HCT116 (cell line): Measurements from ENCODE around the gene EMB. TPM values are rescaled to one million over a fixed set of nuclear protein-coding genes. Genes with fewer than 3 reads are reported as not detected.
"Not testable (repeated sequence)": the region's sequence is repeated elsewhere in the genome, so short reads cannot be mapped to it uniquely, and the experiment has no call there.

Source experiments
- ATAC-seq: fragments of 200-7000 bp; cut with Tn5 transposase; 2 replicates; pipeline ENCODE4 v1.9.1; 2020; ENCODE audit warnings: mild to moderate bottlenecking, moderate library complexity
- BruUV-seq: library from RNA; stranded (reverse); fragments of 400-500 nt; replicated peaks from 2 replicates; lab custom pipeline; 2021; lab: Mats Ljungman, UMichigan
- CTCF ChIA-PET: fragments of 300-600 bp; sonication (Branson Sonifier 250); formaldehyde crosslinking; loops from one replicate; lab custom pipeline; 2021; ENCODE audit warnings: antibody characterized with exemption; lab: Charles Lee
- POLR2A ChIA-PET: fragments of 300-600, 350-600 bp; sonication (Branson Sonifier 250); formaldehyde crosslinking; loops from one replicate; lab custom pipeline; 2021; ENCODE audit warnings: antibody characterized with exemption; lab: Charles Lee
- RAD21 ChIA-PET, 2 experiments: fragments of 300-600 bp; sonication (Branson Sonifier 250); formaldehyde crosslinking; loops; one replicate each; lab custom pipeline; 2023; ENCODE audit warnings: low total read pairs in 2 of 2; ENCODE audit not compliant: uncharacterized antibody in 2 of 2, unreplicated experiment in 2 of 2, low non-redundant PET in 1 of 2; lab: Charles Lee
- DNase-seq: peaks from one replicate; pipeline ENCODE4 v3.0.0-alpha.2; 2010; ENCODE audit warnings: low read depth, low spot score
- H2AFZ ChIP-seq: fragments of 200-600 bp; shearing (Covaris generic), sonication (generic); 2 replicates; pipeline ENCODE4 v1.6.1; 2017; ENCODE audit warnings: low read depth, mixed run types, mixed read lengths, antibody characterized with exemption, low read length; ENCODE audit not compliant: poor library complexity, severe bottlenecking
- H3K27ac ChIP-seq: 2 replicates; pipeline ENCODE4 v1.5.1; 2012; ENCODE audit warnings: low read depth, low read length
- H3K27me3 ChIP-seq: fragments of 200-600 bp; sonication (generic); 2 replicates; pipeline ENCODE4 v1.6.1; 2016; ENCODE audit warnings: mixed run types, low read length, mixed read lengths; ENCODE audit not compliant: insufficient read depth
- H3K36me3 ChIP-seq, 2 experiments: fragments of 200-500 bp in 1 of 2; fragments of 200-600 bp in 1 of 2; sonication (Bioruptor generic) in 1 of 2; sonication (generic) in 1 of 2; 2 replicates each; pipeline versions ENCODE4 v1.5.1 to v1.6.1; 2014 to 2016; ENCODE audit warnings: low read length in 2 of 2, inconsistent platforms in 1 of 2, mixed read lengths in 1 of 2, mixed run types in 1 of 2; ENCODE audit not compliant: insufficient read depth in 2 of 2, control insufficient read depth in 1 of 2
- H3K4me1 ChIP-seq, 2 experiments: fragments of 200-600 bp in 1 of 2; sonication (generic) in 1 of 2; 2 replicates each; pipeline versions ENCODE4 v1.5.1 to v1.6.1; 2012 to 2017; ENCODE audit warnings: low read length in 2 of 2, inconsistent platforms in 1 of 2, mild to moderate bottlenecking in 1 of 2, mixed read lengths in 1 of 2, mixed run types in 1 of 2, moderate library complexity in 1 of 2; ENCODE audit not compliant: insufficient read depth in 2 of 2, control insufficient read depth in 1 of 2
- H3K4me2 ChIP-seq: fragments of 200-600 bp; sonication (generic); 2 replicates; pipeline ENCODE4 v1.6.1; 2017; ENCODE audit warnings: mixed run types, low read length, mixed read lengths
- H3K4me3 ChIP-seq, 2 experiments: fragments of 200-600 bp in 1 of 2; sonication (generic) in 1 of 2; replicated peaks in 1 of 2; 2 replicates each; pipeline ENCODE4 v1.5.1; 2011 to 2016; ENCODE audit warnings: low read length in 2 of 2, control low read depth in 1 of 2, low read depth in 1 of 2, mild to moderate bottlenecking in 1 of 2, mixed read lengths in 1 of 2, mixed run types in 1 of 2
- H3K79me2 ChIP-seq: fragments of 200-600 bp; sonication (generic); 2 replicates; pipeline ENCODE4 v1.6.1; 2017; ENCODE audit warnings: mild to moderate bottlenecking, mixed run types, low read length, moderate library complexity, mixed read lengths; ENCODE audit not compliant: insufficient read depth
- H3K9ac ChIP-seq: fragments of 200-600 bp; sonication (generic); 2 replicates; pipeline ENCODE4 v1.6.1; 2016; ENCODE audit warnings: low read length, mixed read lengths
- H3K9me2 ChIP-seq: fragments of 200-600 bp; sonication (generic), shearing (Covaris generic); 2 replicates; pipeline ENCODE4 v1.6.1; 2017; ENCODE audit warnings: mixed run types, mild to moderate bottlenecking, moderate library complexity; ENCODE audit not compliant: insufficient read depth
- H3K9me3 ChIP-seq, 2 experiments: fragments of 200-500 bp in 1 of 2; fragments of 200-600 bp in 1 of 2; sonication (Bioruptor generic) in 1 of 2; sonication (generic) in 1 of 2; 2 replicates each; pipeline ENCODE4 v1.6.1; 2014 to 2017; ENCODE audit warnings: low read length in 2 of 2, mixed read lengths in 2 of 2, inconsistent platforms in 1 of 2, low read depth in 1 of 2, mild to moderate bottlenecking in 1 of 2, mixed run types in 1 of 2, moderate library complexity in 1 of 2; ENCODE audit not compliant: control insufficient read depth in 1 of 2, insufficient read depth in 1 of 2
- H4K20me1 ChIP-seq: fragments of 200-600 bp; sonication (generic), shearing (Covaris generic); 2 replicates; pipeline ENCODE4 v1.6.1; 2017; ENCODE audit warnings: mixed run types, mild to moderate bottlenecking, moderate library complexity; ENCODE audit not compliant: insufficient read depth
- CBX3 ChIP-seq: IDR thresholded peaks from 2 replicates; pipeline ENCODE4 v1.6.1; 2012; ENCODE audit warnings: low read depth
- EGR1 ChIP-seq: IDR thresholded peaks from 2 replicates; pipeline ENCODE4 v1.6.1; 2012; ENCODE audit warnings: low read depth
- ELF1 ChIP-seq: IDR thresholded peaks from 2 replicates; pipeline ENCODE4 v1.6.1; 2012; ENCODE audit warnings: low read depth, borderline replicate concordance
- EZH2 ChIP-seq: fragments of 200-600 bp; sonication (generic); IDR thresholded peaks from 2 replicates; pipeline ENCODE4 v1.6.1; 2017; ENCODE audit warnings: antibody characterized with exemption, mixed run types
- EZH2phosphoT487 ChIP-seq: fragments of 200-600 bp; IDR thresholded peaks from 2 replicates; pipeline ENCODE4 v1.6.1; 2018; ENCODE audit warnings: antibody characterized with exemption, borderline replicate concordance
- FOSL1 ChIP-seq: IDR thresholded peaks from 2 replicates; pipeline ENCODE4 v1.6.1; 2012; ENCODE audit warnings: low read depth
- JUND ChIP-seq: IDR thresholded peaks from 2 replicates; pipeline ENCODE4 v1.6.1; 2012
- POLR2A ChIP-seq: IDR thresholded peaks from 2 replicates; pipeline ENCODE4 v1.7.0; 2011; ENCODE audit warnings: borderline replicate concordance; ENCODE audit not compliant: insufficient read depth, insufficient read length; ENCODE audit errors: extremely low read depth
- POLR2AphosphoS5 ChIP-seq: IDR thresholded peaks from 2 replicates; pipeline ENCODE4 v1.6.1; 2011; ENCODE audit warnings: mild to moderate bottlenecking, low read depth, low read length, moderate library complexity
- SRF ChIP-seq: IDR thresholded peaks from 2 replicates; pipeline ENCODE4 v1.6.1; 2012; ENCODE audit warnings: low read depth
- ZNF274 ChIP-seq: fragments of 200-500 bp; sonication (Bioruptor generic); IDR thresholded peaks from 2 replicates; pipeline ENCODE4 v1.6.1; 2014; ENCODE audit warnings: mild to moderate bottlenecking, low read depth, low read length, inconsistent platforms
- intact Hi-C: fragments of 100-400 bp; cut with micrococcal nuclease; formaldehyde crosslinking; loops from 2 replicates; pipeline ENCODE4 v1.10.0; 2022
- total RNA-seq: library from RNA; stranded (reverse); gene quantifications from one replicate; pipeline ENCODE4 v1.2.1, GENCODE V29; 2021; ENCODE audit not compliant: unreplicated experiment
- TF ChIP-seq, protein P1 (sequence below): IDR thresholded peaks from 2 replicates; pipeline ENCODE4 v1.6.1; 2012

Gene EMB
- total RNA-seq, 1 experiment from 2014 or later, result 15.2 TPM

GRCh38 chr5:50447228-50447627 lies 6.1 kb upstream of the EMB start:
- ATAC-seq, result no peak
- Histone ChIP-seq H3K27me3 (no peaks in the 10 kb centered on the region), H3K27ac (no peak overlapping the region)
- TF ChIP-seq POLR2A (no peak), ELF1 (no peak), EZH2 (no peak), SRF (no peak), POLR2AphosphoS5 (no peak), JUND (no peak), CBX3 (no peak), ZNF274 (no peak), EZH2phosphoT487 (no peak)
- TF ChIP-seq, protein P1, sequence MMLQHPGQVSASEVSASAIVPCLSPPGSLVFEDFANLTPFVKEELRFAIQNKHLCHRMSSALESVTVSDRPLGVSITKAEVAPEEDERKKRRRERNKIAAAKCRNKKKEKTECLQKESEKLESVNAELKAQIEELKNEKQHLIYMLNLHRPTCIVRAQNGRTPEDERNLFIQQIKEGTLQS, result no peak
- TF ChIP-seq, all 23 proteins: peak for 0
- BruUV-seq, result no TSS peak
- Histone ChIP-seq H3K9me2 (no peaks in the 10 kb centered on the region), H3K79me2 (no peaks in the 10 kb centered on the region), H4K20me1 (no peaks in the 10 kb centered on the region), H2AFZ (no peak overlapping the region), H3K9ac (no peak overlapping the region), H3K36me3 (no peaks in the 10 kb centered on the region), H3K9me3 (no peaks in the 10 kb centered on the region), H3K4me3 (no peak overlapping the region), H3K4me1 (peaks cover 0 to 1% of the 10 kb centered on the region in 2 experiments; a peak in 2 of 4 replicates), H3K4me2 (no peak overlapping the region)
- ChIA-PET POLR2A (no interaction called here), CTCF (no interaction called here), RAD21 (no interaction called here)
- intact Hi-C loops, result no loop called here
- DNase-seq, result no peak

DNA sequence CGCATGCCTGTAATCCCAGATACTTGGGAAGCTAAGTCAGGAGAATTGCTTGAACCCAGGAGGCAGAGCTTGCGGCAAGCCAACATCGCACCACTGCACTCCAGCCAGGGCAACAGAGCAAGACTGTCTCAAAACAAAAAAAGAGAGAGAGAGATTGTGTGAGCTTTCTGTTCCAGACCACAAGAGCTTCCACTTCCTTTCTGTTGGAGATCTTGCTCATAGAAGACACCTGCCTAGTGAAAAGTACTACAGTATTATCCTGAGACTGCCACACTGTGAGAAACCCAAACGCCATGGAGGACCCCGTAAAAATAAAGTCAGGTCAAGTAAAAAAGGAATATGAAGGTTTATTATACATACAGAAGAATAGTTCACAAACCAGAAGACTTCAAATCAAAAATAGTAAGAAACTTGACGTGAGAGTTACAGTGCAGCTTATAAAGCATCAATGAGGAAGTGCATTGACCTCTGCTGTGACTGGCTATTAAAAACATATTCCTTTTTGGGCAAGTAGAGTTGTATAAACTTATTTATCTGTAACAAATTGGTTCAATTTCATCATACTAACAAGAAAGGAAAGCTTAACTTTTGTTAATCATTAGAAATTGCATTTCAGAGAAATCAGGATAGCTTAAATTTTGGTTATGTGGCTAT lies 4.3 kb upstream of the EMB start:
- no peaks in the 10 kb centered on the region for H3K9me3 ChIP-seq
- no peaks in the 10 kb centered on the region for H3K36me3 ChIP-seq
- H3K27ac ChIP-seq, result no peak overlapping the region
- H3K4me3 ChIP-seq, result no peak overlapping the region
- H3K9me2 ChIP-seq, result no peaks in the 10 kb centered on the region
- no peak overlapping the region for H3K4me2 ChIP-seq
- CTCF ChIA-PET, result no interaction called here
- no peaks in the 10 kb centered on the region for H3K27me3 ChIP-seq
- H3K9ac ChIP-seq, result no peak overlapping the region
- no peaks in the 10 kb centered on the region for H3K79me2 ChIP-seq
- H2AFZ ChIP-seq, result no peak overlapping the region
- RAD21 ChIA-PET, result no interaction called here
- TF ChIP-seq EGR1 (no peak), EZH2 (no peak), FOSL1 (no peak), ZNF274 (no peak), POLR2AphosphoS5 (no peak)
- DNase-seq (no peak), ATAC-seq (no peak)
- BruUV-seq, result no TSS peak
- intact Hi-C loops, result no loop called here
- H3K4me1 ChIP-seq, result peaks cover 0 to 3% of the 10 kb centered on the region in 2 experiments; a peak in 2 of 4 replicates
- H4K20me1 ChIP-seq, result no peaks in the 10 kb centered on the region
- POLR2A ChIA-PET, result no interaction called here

DNA sequence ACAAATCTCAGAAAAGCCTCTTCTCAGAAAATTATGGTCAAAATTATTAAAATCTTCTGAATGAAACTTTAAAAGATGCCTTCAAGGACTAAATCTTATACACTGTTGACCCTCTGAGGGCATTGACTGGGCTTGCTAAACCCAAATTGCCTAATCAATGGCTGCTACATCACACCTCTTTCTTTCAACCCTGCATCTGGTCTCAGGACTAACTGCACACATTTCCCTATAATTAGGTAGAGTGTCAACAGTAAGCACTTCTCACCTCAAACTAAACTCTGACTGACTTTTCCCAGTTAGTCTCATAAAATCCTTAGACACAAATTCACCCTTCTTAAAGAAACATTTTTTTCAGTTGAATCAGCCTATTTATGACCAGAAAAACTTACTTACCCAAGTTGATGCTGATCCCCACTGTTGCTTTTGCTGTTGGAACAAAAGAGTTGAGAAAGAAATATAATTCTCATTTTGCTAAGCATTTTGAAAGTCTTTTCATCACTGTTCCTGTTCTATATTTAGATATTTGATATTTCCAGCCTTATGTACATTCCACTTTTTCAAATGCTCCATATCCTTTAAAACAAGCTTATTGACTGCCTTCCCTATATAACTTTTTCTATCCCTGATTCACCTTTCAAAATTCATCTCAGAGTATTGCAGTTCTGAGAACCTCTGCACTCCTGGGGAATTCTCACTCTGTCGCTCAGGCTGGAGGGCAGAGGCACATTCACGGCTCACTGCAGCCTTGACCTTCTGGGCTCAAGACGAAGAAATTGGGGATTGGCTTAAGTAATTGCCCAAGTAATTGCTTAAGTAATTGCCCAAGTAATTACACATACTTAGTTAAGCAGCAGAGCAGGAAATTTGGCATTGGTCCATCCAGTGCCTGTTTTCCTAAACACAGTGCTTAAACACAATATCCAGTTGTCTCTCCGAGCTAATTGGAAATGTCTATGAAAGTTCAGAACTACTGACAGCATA lies 1.8 kb upstream of the EMB start:
- H3K9ac ChIP-seq, H3K36me3 ChIP-seq, CTCF ChIA-PET, POLR2A ChIA-PET, BruUV-seq, H3K27ac ChIP-seq, DNase-seq, RAD21 ChIA-PET, H3K4me2 ChIP-seq, H3K27me3 ChIP-seq, H2AFZ ChIP-seq, H3K79me2 ChIP-seq, H4K20me1 ChIP-seq, H3K4me1 ChIP-seq, H3K4me3 ChIP-seq, H3K9me2 ChIP-seq, H3K9me3 ChIP-seq, ATAC-seq, intact Hi-C loops: not testable (repeated sequence)
